Esophagus muscularis mucosa (tissue), 4 donors: ENCODE results near the gene NT5C3A. TPM values are rescaled to one million over a fixed set of nuclear protein-coding genes. Genes with fewer than 3 reads are reported as not detected.

Experiments
- DNase-seq: peaks from one replicate; pipeline ENCODE4 v3.0.0-alpha.2; 2017; ENCODE audit errors: extremely low spot score
- H3K27ac ChIP-seq, 4 donors: fragments of 200-600 bp; sonication (generic); replicated peaks in 1 of 4; 1 replicate in 3 of 4; 2 replicates in 1 of 4; pipeline ENCODE4 v1.5.1; 2016 to 2019; ENCODE audit warnings: mild to moderate bottlenecking in 1 of 4
- H3K27me3 ChIP-seq, 4 donors: fragments of 200-600 bp; sonication (generic); one replicate each; pipeline versions ENCODE4 v1.5.1 to v1.6.0; 2016 to 2019
- H3K36me3 ChIP-seq, 4 donors: fragments of 200-600 bp; sonication (generic); one replicate each; pipeline ENCODE4 v1.5.1; 2016 to 2019
- H3K4me1 ChIP-seq, 4 donors: fragments of 200-600 bp; sonication (generic); one replicate each; pipeline ENCODE4 v1.5.1; 2016 to 2019
- H3K4me3 ChIP-seq, 4 donors: fragments of 200-600 bp; sonication (generic); 1 replicate in 2 of 4; 2 replicates in 2 of 4; pipeline ENCODE4 v1.5.1; 2016 to 2019; ENCODE audit warnings: mild to moderate bottlenecking in 4 of 4, moderate library complexity in 1 of 4
- H3K9me3 ChIP-seq, 4 donors: fragments of 200-600 bp; sonication (generic); 1 replicate in 3 of 4; 2 replicates in 1 of 4; pipeline ENCODE4 v1.5.1; 2016 to 2019
- CTCF ChIP-seq, 3 experiments: fragments of 200-600 bp in 2 of 3; fragments of 450-650 bp in 1 of 3; sonication (generic) in 2 of 3; IDR thresholded peaks; one replicate each; pipeline ENCODE4 v1.5.1; 2017 to 2019; ENCODE audit warnings: antibody characterized with exemption in 3 of 3, mild to moderate bottlenecking in 2 of 3, moderate library complexity in 1 of 3
- EP300 ChIP-seq: sonication (generic); formaldehyde crosslinking; IDR thresholded peaks from one replicate; pipeline ENCODE4 v1.6.1; 2017; ENCODE audit warnings: antibody characterized with exemption
- POLR2A ChIP-seq: fragments of 450-650 bp; IDR thresholded peaks from one replicate; pipeline ENCODE4 v1.6.1; 2017; ENCODE audit warnings: antibody characterized with exemption, moderate library complexity, mild to moderate bottlenecking, low read depth
- POLR2AphosphoS5 ChIP-seq, 2 donors: sonication (generic); formaldehyde crosslinking; IDR thresholded peaks; one replicate each; pipeline ENCODE4 v1.6.1; 2017; ENCODE audit warnings: antibody characterized with exemption in 2 of 2
- WGBS: methylation state at CpG from one replicate; pipeline ENCODE4 v1.1.5; 2018; 5-methylcytosine and 5-hydroxymethylcytosine counted together
- intact Hi-C: fragments of 100-400 bp; cut with DNase I; formaldehyde crosslinking; loops from one replicate; pipeline ENCODE4 v1.15.1; 2023
- total RNA-seq, 4 donors: library from RNA; depleted of rRNA; stranded (reverse); fragments of >200 nt; gene quantifications; one replicate each; pipeline versions ENCODE4 v1.1.0 to v1.2.1, GENCODE V29; 2016

NT5C3A gene
- total RNA-seq, 4 donors from 2014 or later: 13.9 to 22.0 (median 19.7) TPM

GRCh38 chr7:33044986-33045385 is 17.6 kb downstream of the NT5C3A start:
- no peak for DNase-seq
- H3K4me3 ChIP-seq: no peak overlapping the region
- H3K4me1 ChIP-seq: peaks cover 31 to 83% (median 69%) of the 10 kb centered on the region in 4 donors
- no peaks in the 10 kb centered on the region for H3K36me3 ChIP-seq
- intact Hi-C loops: no loop called here
- no peaks in the 10 kb centered on the region for H3K9me3 ChIP-seq
- peak overlapping the region in 2 of 4 donors; percentile 53 to 60 for H3K27ac ChIP-seq
- TF ChIP-seq EP300: no peak
- H3K27me3 ChIP-seq: no peaks in the 10 kb centered on the region
- WGBS: 38% methylated on average over 2 of the region's 2 CpGs

- TF ChIP-seq CTCF (IDR thresholded peaks at IDR 0.05): peak in 1 of 3 experiments; percentile 19
- no peak for TF ChIP-seq POLR2AphosphoS5 (IDR thresholded peaks at IDR 0.05)
- TF ChIP-seq EP300: no peak
- no peak for TF ChIP-seq POLR2A
- Histone ChIP-seq H3K4me1 (peaks cover 29 to 78% (median 64%) of the 10 kb centered on the region in 4 donors), H3K4me3 (no peak overlapping the region), H3K36me3 (no peaks in the 10 kb centered on the region), H3K27me3 (no peaks in the 10 kb centered on the region), H3K27ac (peak overlapping the region; percentile 46 to 60 (median 55)), H3K9me3 (no peaks in the 10 kb centered on the region)
- DNase-seq: no peak
- intact Hi-C loops: no loop called here
- 71% methylated on average over 3 of the region's 3 CpGs for WGBS
Observed at GRCh38 chr7:33044401-33044718, 18.2 kb downstream of the NT5C3A start.

- H3K9me3 ChIP-seq: no peaks in the 10 kb centered on the region
- no peaks in the 10 kb centered on the region for H3K36me3 ChIP-seq
- no peak for TF ChIP-seq POLR2AphosphoS5 (IDR thresholded peaks at IDR 0.05)
- no peak for TF ChIP-seq CTCF (IDR thresholded peaks at IDR 0.05)
- TF ChIP-seq EP300: no peak
- TF ChIP-seq POLR2A: no peak
- H3K4me3 ChIP-seq: no peak overlapping the region
- peaks cover 34 to 76% (median 62%) of the 10 kb centered on the region in 4 donors for H3K4me1 ChIP-seq
- no peak for DNase-seq
- no peaks in the 10 kb centered on the region for H3K27me3 ChIP-seq
- 85% methylated on average over 6 of the region's 6 CpGs for WGBS
- intact Hi-C loops: no loop called here
- H3K27ac ChIP-seq: peak overlapping the region; percentile 46 to 60 (median 55)
Observed at GRCh38 chr7:33043501-33044400, 18.8 kb downstream of the NT5C3A start.

GRCh38 chr7:33041631-33042428 is 20.7 kb downstream of the NT5C3A start:
- Histone ChIP-seq H3K4me1 (peaks cover 35 to 87% (median 74%) of the 10 kb centered on the region in 4 donors), H3K27ac (peak overlapping the region in 3 of 4 donors; percentile 54 to 71 (median 70))
- WGBS: 91% methylated on average over 8 of the region's 8 CpGs

More at GRCh38 chr7:33041631-33042428, 20.7 kb downstream of the NT5C3A start:
- no peaks in the 10 kb centered on the region for H3K9me3 ChIP-seq
- TF ChIP-seq EP300 (no peak), POLR2AphosphoS5 (IDR thresholded peaks at IDR 0.05) (no peak), POLR2A (no peak), CTCF (IDR thresholded peaks at IDR 0.05) (no peak)
- intact Hi-C loops: no loop called here
- no peak overlapping the region for H3K4me3 ChIP-seq
- H3K36me3 ChIP-seq: no peaks in the 10 kb centered on the region
- DNase-seq: no peak
- no peaks in the 10 kb centered on the region for H3K27me3 ChIP-seq
